Measurements from ENCODE around the gene ITPRID1.

The ITPRID1 gene

DNA sequence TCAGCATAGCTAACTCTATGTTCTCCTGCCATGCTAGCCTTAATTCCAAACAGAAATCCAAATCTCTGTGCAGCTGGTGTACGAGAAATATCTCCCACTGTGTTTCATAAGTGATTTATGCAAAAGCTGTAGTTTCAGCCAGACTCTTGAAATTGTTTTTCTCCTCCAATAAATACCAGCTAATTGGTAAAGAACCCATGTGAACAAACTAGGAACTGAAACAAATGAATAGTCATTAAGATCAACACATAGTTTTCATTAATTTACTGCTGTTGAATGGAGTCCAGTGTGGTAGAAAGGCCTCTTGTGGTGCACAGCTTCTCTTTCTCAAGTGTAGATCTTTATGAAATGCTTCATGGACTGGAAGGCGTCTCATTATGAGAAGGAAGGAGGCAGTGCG, 191.5 kb downstream of the ITPRID1 start:
- no peak for DNase-seq

DNA sequence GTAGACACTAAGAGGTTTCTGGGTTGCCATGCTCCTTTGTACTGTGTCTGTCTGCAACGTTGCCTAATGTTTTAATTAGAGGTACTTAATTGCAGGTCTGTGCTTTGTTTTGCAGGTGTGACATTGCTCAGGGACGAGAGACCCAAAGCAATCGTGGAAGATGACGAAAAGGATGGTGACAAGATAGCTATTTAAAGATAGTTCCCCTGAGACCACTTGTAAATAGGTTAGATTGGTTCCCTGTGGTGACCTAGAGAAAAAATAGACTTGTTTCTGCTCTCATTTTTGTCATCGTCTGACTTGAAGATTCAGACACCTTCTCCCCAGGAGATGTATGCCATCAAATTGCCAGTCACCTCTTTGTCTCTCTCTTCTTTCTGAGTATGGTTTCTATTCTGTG, 193.2 kb downstream of the ITPRID1 start:
- DNase-seq = no peak
